Skeletal muscle satellite cell (primary cell): ENCODE results near the gene RTN4RL1.
A peak's percentile ranks its signal among the peaks of the same experiment; 100 is the strongest.

Experiments used
- H3K27me3 ChIP-seq: 2 replicates; pipeline ENCODE4 v1.7.0; 2013; ENCODE audit warnings: low read length; ENCODE audit not compliant: control insufficient read depth, insufficient read depth
- H3K36me3 ChIP-seq: 2 replicates; pipeline ENCODE4 v1.7.0; 2013; ENCODE audit warnings: mild to moderate bottlenecking, control low read depth, low read length; ENCODE audit not compliant: insufficient read depth
- H3K4me1 ChIP-seq: 2 replicates; pipeline ENCODE4 v1.7.0; 2013; ENCODE audit warnings: low read length; ENCODE audit not compliant: control insufficient read depth, insufficient read depth
- H3K4me2 ChIP-seq: 2 replicates; pipeline ENCODE4 v1.7.0; 2013; ENCODE audit warnings: mild to moderate bottlenecking, low read length
- H3K4me3 ChIP-seq: 2 replicates; pipeline ENCODE4 v1.7.0; 2013; ENCODE audit warnings: low read length
- H3K9ac ChIP-seq: 2 replicates; pipeline ENCODE4 v1.7.0; 2013; ENCODE audit warnings: mild to moderate bottlenecking, low read depth, low read length, moderate library complexity
- H3K9me3 ChIP-seq: replicated peaks from 2 replicates; pipeline ENCODE4 v1.7.0; 2013; ENCODE audit warnings: mild to moderate bottlenecking, control low read depth, low read length

RTN4RL1 gene

DNA sequence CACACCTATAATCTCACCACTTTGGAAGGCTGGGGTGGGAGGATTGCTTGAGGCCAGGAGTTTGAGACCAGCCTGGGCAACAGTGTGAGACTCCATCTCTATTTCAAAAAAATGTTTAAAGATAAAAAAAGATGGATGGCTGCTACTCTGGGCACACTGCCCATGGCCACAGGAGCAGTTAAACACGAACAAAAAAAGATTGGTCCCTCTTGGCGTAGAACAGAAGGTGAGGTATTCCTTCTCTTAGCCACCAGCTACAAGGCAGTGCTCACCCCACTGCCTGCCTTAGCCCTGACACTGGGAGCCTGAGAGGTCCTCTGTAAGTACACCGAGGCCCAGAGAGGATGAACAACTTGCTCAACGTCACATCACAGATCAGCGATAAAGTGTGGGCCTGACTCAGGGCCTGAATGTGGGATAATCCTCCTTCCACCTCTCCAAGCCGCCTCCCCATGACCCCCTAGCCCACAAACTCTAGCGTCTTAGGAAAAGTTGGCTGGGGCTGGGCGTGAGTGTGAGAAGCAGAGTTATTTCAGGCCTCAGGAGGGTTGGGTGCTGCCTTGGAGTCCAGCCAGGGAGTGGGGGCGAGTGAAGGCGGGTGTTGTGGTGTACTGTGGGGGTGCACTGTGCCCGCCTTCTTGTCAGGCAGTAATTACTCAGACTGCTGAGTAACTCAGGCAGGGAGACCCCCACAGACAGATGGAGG is 2.5 kb upstream of the RTN4RL1 start:
- H3K27me3 ChIP-seq, result peaks cover 33% of the 10 kb centered on the region
- peaks cover 27% of the 10 kb centered on the region for H3K4me1 ChIP-seq
- H3K9me3 ChIP-seq, result no peaks in the 10 kb centered on the region
- no peaks in the 10 kb centered on the region for H3K36me3 ChIP-seq
- no peak overlapping the region for H3K4me3 ChIP-seq
- no peak overlapping the region for H3K9ac ChIP-seq
- H3K4me2 ChIP-seq, result no peak overlapping the region

DNA sequence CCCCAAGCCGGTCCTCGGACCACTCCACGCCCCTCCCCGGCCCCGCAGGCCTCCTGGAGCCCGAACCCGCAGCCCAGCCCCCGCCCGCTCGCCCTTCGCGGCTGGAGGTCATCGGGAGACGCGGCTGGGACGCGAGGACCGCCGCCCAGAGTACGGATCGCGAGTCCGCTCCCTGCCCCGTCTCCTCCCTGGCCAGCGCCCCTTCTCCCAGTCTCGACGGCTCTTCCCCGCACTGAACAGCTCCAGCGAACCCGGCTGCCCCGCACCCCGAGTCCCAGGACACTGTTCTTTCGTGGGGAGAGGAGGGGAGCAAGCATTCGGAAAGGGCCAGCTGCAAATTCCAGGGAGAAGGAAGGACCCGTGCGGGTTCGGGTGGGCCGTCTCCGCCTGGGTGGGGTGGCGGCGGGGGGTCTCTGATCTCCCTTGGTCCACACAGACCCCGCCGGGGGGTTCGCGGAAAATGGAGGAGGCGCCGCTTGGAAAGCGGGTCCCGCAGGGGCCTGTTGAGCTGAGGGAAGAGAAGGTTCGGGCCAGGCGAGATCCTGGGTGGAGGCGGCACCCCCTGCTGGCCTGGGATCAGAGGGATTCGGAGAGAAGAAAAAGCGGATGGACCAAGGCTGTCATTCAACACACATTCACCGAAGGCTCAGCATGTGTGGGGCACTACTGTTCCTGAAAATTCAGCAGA is 632 bp upstream of the RTN4RL1 start:
- Histone ChIP-seq H3K4me3 (peak overlapping the region; percentile 64), H3K27me3 (peaks cover 43% of the 10 kb centered on the region), H3K9me3 (no peaks in the 10 kb centered on the region), H3K4me2 (peak overlapping the region; percentile 84), H3K36me3 (no peaks in the 10 kb centered on the region), H3K9ac (peak overlapping the region; percentile 6), H3K4me1 (peaks cover 23% of the 10 kb centered on the region)

- H3K36me3 ChIP-seq, result no peaks in the 10 kb centered on the region
- peaks cover 20% of the 10 kb centered on the region for H3K4me1 ChIP-seq
- H3K27me3 ChIP-seq, result peaks cover 54% of the 10 kb centered on the region
- H3K9me3 ChIP-seq, result no peaks in the 10 kb centered on the region
- peak overlapping the region; percentile 84 for H3K4me2 ChIP-seq
- H3K4me3 ChIP-seq, result peak overlapping the region; percentile 64
- H3K9ac ChIP-seq, result no peak overlapping the region
Measured at GRCh38 chr17:2024572-2025219, 438 bp downstream of the RTN4RL1 start.

- Histone ChIP-seq H3K9ac (no peak overlapping the region), H3K36me3 (no peaks in the 10 kb centered on the region), H3K4me3 (peak overlapping the region; percentile 64), H3K9me3 (no peaks in the 10 kb centered on the region), H3K4me2 (peak overlapping the region; percentile 84), H3K27me3 (peaks cover 61% of the 10 kb centered on the region), H3K4me1 (peaks cover 18% of the 10 kb centered on the region)
Measured at GRCh38 chr17:2023692-2024571, 1.2 kb downstream of the RTN4RL1 start.

DNA sequence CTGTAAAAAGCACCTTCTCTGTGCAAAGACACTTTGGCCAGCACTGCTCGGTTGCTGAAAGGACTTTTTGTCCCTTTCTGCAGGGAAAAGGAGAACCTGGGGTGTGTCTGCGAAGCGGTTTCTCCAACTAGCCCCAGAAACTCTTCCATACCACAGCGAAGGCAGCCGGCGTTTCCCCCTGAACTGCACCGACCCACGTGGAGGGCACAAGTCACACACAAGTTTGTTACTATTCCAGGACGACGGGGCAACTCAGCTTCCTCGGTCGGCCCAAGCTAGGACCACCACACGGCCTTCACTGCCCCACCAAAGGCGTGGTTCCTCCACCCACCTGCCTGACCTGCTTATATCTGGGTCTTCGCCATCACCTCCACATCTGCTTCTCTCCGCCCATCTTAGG is 1.9 kb downstream of the RTN4RL1 start:
- Histone ChIP-seq H3K4me1 (peaks cover 18% of the 10 kb centered on the region), H3K4me2 (no peak overlapping the region), H3K36me3 (no peaks in the 10 kb centered on the region), H3K9me3 (no peaks in the 10 kb centered on the region), H3K27me3 (peaks cover 68% of the 10 kb centered on the region), H3K4me3 (no peak overlapping the region), H3K9ac (no peak overlapping the region)

GRCh38 chr17:2022647-2023240 is 2.4 kb downstream of the RTN4RL1 start:
- Histone ChIP-seq H3K9ac (no peak overlapping the region), H3K4me3 (no peak overlapping the region), H3K4me1 (peaks cover 18% of the 10 kb centered on the region), H3K27me3 (peaks cover 73% of the 10 kb centered on the region), H3K4me2 (no peak overlapping the region), H3K9me3 (no peaks in the 10 kb centered on the region), H3K36me3 (no peaks in the 10 kb centered on the region)

- H3K27me3 ChIP-seq, result peaks cover 84% of the 10 kb centered on the region
Measured at GRCh38 chr17:2020721-2021120, 4.4 kb downstream of the RTN4RL1 start.

DNA sequence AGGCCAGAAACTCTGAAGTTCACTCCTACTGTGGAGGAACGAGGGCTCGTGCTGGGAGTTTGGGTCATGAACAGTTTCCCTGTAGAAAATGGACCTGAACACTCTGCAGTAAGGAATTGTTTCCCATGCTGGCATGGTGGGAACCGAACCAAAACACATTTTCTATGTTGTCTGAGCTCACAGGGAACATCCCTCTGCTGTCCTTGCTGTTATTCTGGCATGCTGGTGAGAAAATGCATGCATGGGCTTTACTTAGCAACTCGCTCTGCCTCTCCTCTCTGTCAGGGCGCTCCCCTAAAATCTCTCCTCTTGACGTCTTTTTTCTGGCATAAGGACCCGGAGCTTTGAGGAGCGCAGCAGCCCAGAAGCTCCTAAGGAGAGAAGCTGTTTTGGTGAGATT is 5.4 kb downstream of the RTN4RL1 start:
- no peaks in the 10 kb centered on the region for H3K9me3 ChIP-seq
- H3K4me3 ChIP-seq, result no peak overlapping the region
- no peaks in the 10 kb centered on the region for H3K36me3 ChIP-seq
- H3K27me3 ChIP-seq, result peaks cover 83% of the 10 kb centered on the region
- no peak overlapping the region for H3K9ac ChIP-seq
- H3K4me1 ChIP-seq, result peaks cover 10% of the 10 kb centered on the region
- no peak overlapping the region for H3K4me2 ChIP-seq

More at GRCh38 chr17:2020721-2021120, 4.4 kb downstream of the RTN4RL1 start:
- Histone ChIP-seq H3K4me3 (no peak overlapping the region), H3K4me1 (peaks cover 16% of the 10 kb centered on the region), H3K36me3 (no peaks in the 10 kb centered on the region), H3K9ac (no peak overlapping the region), H3K9me3 (no peaks in the 10 kb centered on the region), H3K4me2 (no peak overlapping the region)

- Histone ChIP-seq H3K4me3 (no peak overlapping the region), H3K4me2 (no peak overlapping the region), H3K9me3 (no peaks in the 10 kb centered on the region), H3K4me1 (peaks cover 4% of the 10 kb centered on the region), H3K27me3 (peaks cover 75% of the 10 kb centered on the region), H3K9ac (no peak overlapping the region), H3K36me3 (no peaks in the 10 kb centered on the region)
Measured at GRCh38 chr17:2018716-2019510, 6.2 kb downstream of the RTN4RL1 start.

DNA sequence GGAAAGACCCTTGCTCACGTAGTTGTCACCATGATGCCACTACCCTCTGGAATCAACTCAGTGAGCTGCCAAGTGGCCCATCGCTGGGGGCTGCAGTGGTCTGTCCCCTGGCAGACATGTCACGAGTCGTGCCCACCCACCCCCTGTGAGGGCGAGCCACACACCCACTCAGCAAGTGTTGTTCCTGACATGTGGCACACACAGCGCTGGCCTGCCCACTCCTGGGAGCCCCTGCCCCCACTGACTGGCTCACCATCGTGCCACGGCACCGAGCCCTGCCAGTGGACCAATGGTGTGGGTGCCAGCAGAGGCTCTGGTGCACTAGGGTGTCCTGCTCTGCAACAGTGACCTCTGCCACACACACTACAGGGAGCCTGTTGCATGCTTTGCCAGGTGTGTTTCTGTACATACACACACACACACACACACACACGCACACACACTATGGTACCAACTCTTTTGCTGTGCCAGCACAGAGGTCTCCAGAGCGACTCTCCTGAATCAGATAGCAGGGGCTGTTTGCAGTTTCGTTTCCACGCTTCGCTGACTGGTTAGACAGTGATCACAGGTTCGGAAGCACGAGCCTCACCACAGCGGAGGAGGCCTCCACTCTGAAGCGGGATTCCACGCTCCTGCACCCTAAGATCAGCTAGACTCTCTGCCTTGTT is 7.7 kb downstream of the RTN4RL1 start:
- Histone ChIP-seq H3K27me3 (peaks cover 61% of the 10 kb centered on the region), H3K4me1 (peaks cover 3% of the 10 kb centered on the region), H3K9ac (no peak overlapping the region), H3K36me3 (no peaks in the 10 kb centered on the region), H3K9me3 (no peaks in the 10 kb centered on the region), H3K4me3 (no peak overlapping the region), H3K4me2 (no peak overlapping the region)
